Ishikawa (cell line): ENCODE results near the gene SULT4A1.

Experiments
- EP300 ChIP-seq: IDR thresholded peaks from 2 replicates; pipeline ENCODE4 v1.6.1; 2012; ENCODE audit warnings: borderline replicate concordance
- FOXM1 ChIP-seq: IDR thresholded peaks from 2 replicates; pipeline ENCODE4 v1.6.1; 2012; ENCODE audit warnings: low read depth, borderline replicate concordance
- NFIC ChIP-seq: IDR thresholded peaks from 2 replicates; pipeline ENCODE4 v1.6.1; 2012
- RAD21 ChIP-seq: IDR thresholded peaks from 2 replicates; pipeline ENCODE4 v1.6.1; 2012; ENCODE audit warnings: low read depth
- REST ChIP-seq: IDR thresholded peaks from 2 replicates; pipeline ENCODE4 v1.6.1; 2012; ENCODE audit warnings: low read depth, mild to moderate bottlenecking
- TAF1 ChIP-seq: IDR thresholded peaks from 2 replicates; pipeline ENCODE4 v1.6.1; 2012; ENCODE audit warnings: low read depth, mild to moderate bottlenecking
- USF1 ChIP-seq: IDR thresholded peaks from 2 replicates; pipeline ENCODE4 v1.6.1; 2012
- YY1 ChIP-seq: IDR thresholded peaks from 2 replicates; pipeline ENCODE4 v1.6.1; 2012; ENCODE audit warnings: low read depth
- TF ChIP-seq, protein P1 (sequence below): IDR thresholded peaks from 2 replicates; pipeline ENCODE4 v1.6.1; 2012

GRCh38 chr22:43841742-43842141 is 20.6 kb downstream of the SULT4A1 start:
- TF ChIP-seq EP300 (no peak), FOXM1 (no peak), NFIC (no peak), REST (no peak), YY1 (no peak), TAF1 (no peak), USF1 (no peak), RAD21 (no peak)
- TF ChIP-seq, protein P1, sequence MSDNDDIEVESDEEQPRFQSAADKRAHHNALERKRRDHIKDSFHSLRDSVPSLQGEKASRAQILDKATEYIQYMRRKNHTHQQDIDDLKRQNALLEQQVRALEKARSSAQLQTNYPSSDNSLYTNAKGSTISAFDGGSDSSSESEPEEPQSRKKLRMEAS, result no peak
